LNCaP clone FGC (cell line): ENCODE data around the gene ECT2L.
A peak's percentile ranks its signal among the peaks of the same experiment; 100 is the strongest.

ENCODE experiments used
- DNase-seq: peaks from one replicate; pipeline ENCODE4 v3.0.0-alpha.2; 2011; ENCODE audit warnings: low read depth
- H3K4me3 ChIP-seq: 2 replicates; pipeline ENCODE4 v1.5.1; 2011; ENCODE audit warnings: mild to moderate bottlenecking, low read depth, low read length, control low read depth
- CTCF ChIP-seq: IDR thresholded peaks from 2 replicates; pipeline ENCODE4 v1.5.1; 2012; ENCODE audit warnings: mild to moderate bottlenecking; ENCODE audit not compliant: control insufficient read depth, insufficient read depth; ENCODE audit errors: extremely low read depth

ECT2L gene

GRCh38 chr6:138785980-138786379 lies 9.9 kb upstream of the ECT2L start:
- no peak for TF ChIP-seq CTCF
- no peak overlapping the region for H3K4me3 ChIP-seq
- DNase-seq, result peak; percentile 30

GRCh38 chr6:138787138-138787537 lies 8.7 kb upstream of the ECT2L start:
- H3K4me3 ChIP-seq, result no peak overlapping the region
- no peak for TF ChIP-seq CTCF
- no peak for DNase-seq

GRCh38 chr6:138796771-138797170 lies 884 bp downstream of the ECT2L start:
- no peak for TF ChIP-seq CTCF
- H3K4me3 ChIP-seq, result no peak overlapping the region
- DNase-seq, result no peak

- no peak overlapping the region for H3K4me3 ChIP-seq
- TF ChIP-seq CTCF, result no peak
- no peak for DNase-seq
Measured at GRCh38 chr6:138797806-138798446, 2.0 kb downstream of the ECT2L start.

GRCh38 chr6:138800377-138801150 lies 4.7 kb downstream of the ECT2L start:
- H3K4me3 ChIP-seq, result no peak overlapping the region
- no peak for DNase-seq
- TF ChIP-seq CTCF, result no peak

- no peak overlapping the region for H3K4me3 ChIP-seq
- TF ChIP-seq CTCF, result no peak
- no peak for DNase-seq
Measured at GRCh38 chr6:138803331-138803730, 7.4 kb downstream of the ECT2L start.
